ENCODE data around the gene DNAI7.

DNAI7 gene

GRCh38 chr12:25195056-25195971 lies at the start of gene DNAI7, which contains the start of gene ETFRF1:
Gene DNAI7 (minus strand): TSS chr12:25195160. CDS start chr12:25195078, 82 bp downstream.
Gene ETFRF1 (plus strand): TSS chr12:25195237. CDS start chr12:25203957, 8,720 bp downstream.
- peak; percentile 99 for DNase-seq

- DNase-seq, result no peak
Observed at GRCh38 chr12:25243680-25243990, 48.7 kb upstream of the DNAI7 start.

GRCh38 chr12:25242981-25243679 lies 48.2 kb upstream of the DNAI7 start:
- no peak for DNase-seq

- peak; percentile 81 for DNase-seq
Observed at GRCh38 chr12:25241167-25242020, 46.4 kb upstream of the DNAI7 start.

- no peak for DNase-seq
Observed at GRCh38 chr12:25236626-25237025, 41.7 kb upstream of the DNAI7 start.

GRCh38 chr12:25236190-25236589 lies 41.2 kb upstream of the DNAI7 start:
- DNase-seq, result no peak

- no peak for DNase-seq
Observed at GRCh38 chr12:25213338-25213737, 18.4 kb upstream of the DNAI7 start.

- no peak for DNase-seq
Observed at GRCh38 chr12:25208554-25208953, 13.6 kb upstream of the DNAI7 start.

GRCh38 chr12:25207846-25208245 lies 12.9 kb upstream of the DNAI7 start:
- no peak for DNase-seq

- DNase-seq, result no peak
Observed at GRCh38 chr12:25207411-25207810, 12.5 kb upstream of the DNAI7 start.

- DNase-seq, result no peak
Observed at GRCh38 chr12:25202137-25202536, 7.2 kb upstream of the DNAI7 start.

- DNase-seq, result no peak
Observed at GRCh38 chr12:25200703-25201102, 5.7 kb upstream of the DNAI7 start.

- DNase-seq, result peak; percentile 40
Observed at GRCh38 chr12:25197608-25198007, 2.6 kb upstream of the DNAI7 start.

GRCh38 chr12:25194722-25195055 lies 271 bp downstream of the DNAI7 start:
- DNase-seq, result no peak

- DNase-seq, result peak; percentile 23
Observed at GRCh38 chr12:25194214-25194613, 746 bp downstream of the DNAI7 start.

- no peak for DNase-seq
Observed at GRCh38 chr12:25190793-25191192, 4.2 kb downstream of the DNAI7 start.

- no peak for DNase-seq
Observed at GRCh38 chr12:25189656-25190055, 5.3 kb downstream of the DNAI7 start.

GRCh38 chr12:25187781-25188180 lies 7.2 kb downstream of the DNAI7 start:
- DNase-seq, result no peak

- no peak for DNase-seq
Observed at GRCh38 chr12:25186788-25187402, 8.1 kb downstream of the DNAI7 start.

GRCh38 chr12:25186038-25186787 lies 8.7 kb downstream of the DNAI7 start:
- no peak for DNase-seq

- no peak for DNase-seq
Observed at GRCh38 chr12:25184132-25184531, 10.8 kb downstream of the DNAI7 start.

- DNase-seq, result no peak
Observed at GRCh38 chr12:25182765-25183164, 12.2 kb downstream of the DNAI7 start.
